ENCODE results near the gene MALRD1.
A peak's percentile ranks its signal among the peaks of the same experiment; 100 is the strongest.

The MALRD1 gene

GRCh38 chr10:19578571-19578970 lies 530.0 kb downstream of the MALRD1 start:
- DNase-seq (ENCODE audit: low spot score), result no peak

- DNase-seq (ENCODE audit: low spot score), result no peak
Measured at GRCh38 chr10:19579761-19580545, 531.4 kb downstream of the MALRD1 start.

GRCh38 chr10:19580691-19581090 lies 532.1 kb downstream of the MALRD1 start:
- DNase-seq (ENCODE audit: low spot score), result no peak

DNA sequence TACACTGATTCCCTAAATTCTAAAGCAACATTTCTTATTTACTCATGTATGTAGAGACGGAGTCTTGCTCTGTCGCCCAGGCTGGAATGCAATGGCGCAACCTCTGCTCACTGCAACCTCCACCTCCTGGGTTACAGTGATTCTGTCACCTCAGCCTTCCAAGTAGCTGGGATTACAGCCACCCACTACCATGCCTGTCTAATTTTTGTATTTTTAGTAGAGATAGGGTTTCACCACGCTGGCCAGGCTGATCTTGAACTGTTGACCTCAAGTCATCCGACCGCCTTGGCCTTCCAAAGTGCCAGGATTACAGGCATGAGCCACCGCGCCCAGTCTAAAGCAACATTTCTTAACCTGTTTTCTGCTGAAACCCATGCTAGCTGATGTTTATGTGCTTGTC lies 540.0 kb downstream of the MALRD1 start:
- no peak for DNase-seq (ENCODE audit: low spot score)

DNA sequence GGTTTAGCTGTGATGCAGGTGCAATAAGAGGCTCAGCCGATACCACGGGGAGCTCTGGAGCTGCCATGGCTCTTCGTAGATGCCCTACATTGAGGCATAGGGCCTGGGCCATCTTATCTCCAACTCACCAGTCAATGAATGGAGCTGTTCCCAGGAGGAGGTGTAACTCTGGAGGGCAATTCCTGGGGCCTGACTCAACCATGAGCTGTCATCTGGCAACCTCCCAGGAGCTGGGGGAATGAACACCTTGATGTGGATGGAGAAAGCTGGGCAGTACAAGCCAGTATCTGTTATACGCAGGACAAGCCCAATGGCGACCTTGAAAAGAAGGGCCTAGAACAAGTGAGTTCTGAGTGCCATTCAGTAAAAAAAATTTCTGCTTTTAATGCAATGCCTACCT lies 543.7 kb downstream of the MALRD1 start:
- no peak for DNase-seq (ENCODE audit: low spot score)

- no peak for DNase-seq (ENCODE audit: low spot score)
Measured at GRCh38 chr10:19595212-19595845, 546.7 kb downstream of the MALRD1 start.

- DNase-seq (ENCODE audit: low spot score), result no peak
Measured at GRCh38 chr10:19605806-19606205, 557.2 kb downstream of the MALRD1 start.

DNA sequence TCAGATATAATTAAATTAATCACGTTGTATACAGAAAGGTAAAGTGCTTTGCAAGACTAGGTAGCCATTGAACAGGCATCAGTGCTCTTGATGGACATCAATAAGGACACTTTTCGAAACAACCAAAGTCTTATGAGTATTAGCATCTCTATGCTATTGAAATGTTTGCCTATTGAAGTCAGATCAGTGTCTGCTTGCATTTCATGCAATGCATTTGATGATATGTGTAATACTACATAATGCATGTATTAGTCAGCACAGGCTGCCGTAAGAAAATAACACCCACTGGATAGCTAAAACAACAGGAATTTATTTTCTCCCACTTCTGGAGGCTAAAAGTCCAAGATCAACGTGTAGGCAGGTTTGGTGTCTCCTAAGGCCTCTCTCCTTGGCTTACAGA lies 558.4 kb downstream of the MALRD1 start:
- no peak for DNase-seq (ENCODE audit: low spot score)

DNA sequence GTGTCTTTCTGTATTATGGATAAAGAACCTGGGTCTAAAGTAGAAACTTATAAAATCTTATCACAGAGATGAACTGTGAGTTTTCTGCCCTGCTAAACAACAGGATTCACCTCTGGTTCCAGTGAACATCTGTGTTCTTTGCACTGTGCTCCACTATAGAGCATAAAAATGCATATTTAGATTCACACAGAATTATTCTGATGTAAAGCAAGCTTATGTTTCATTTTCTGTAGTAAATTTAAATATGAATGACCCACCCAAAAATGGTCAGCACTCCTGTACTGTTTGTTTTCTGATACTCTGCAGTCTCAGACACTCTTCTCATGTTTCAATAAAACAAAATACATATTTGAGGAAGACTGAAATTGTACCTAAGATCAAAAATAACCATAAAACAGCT lies 563.2 kb downstream of the MALRD1 start:
- DNase-seq (ENCODE audit: low spot score), result no peak

DNA sequence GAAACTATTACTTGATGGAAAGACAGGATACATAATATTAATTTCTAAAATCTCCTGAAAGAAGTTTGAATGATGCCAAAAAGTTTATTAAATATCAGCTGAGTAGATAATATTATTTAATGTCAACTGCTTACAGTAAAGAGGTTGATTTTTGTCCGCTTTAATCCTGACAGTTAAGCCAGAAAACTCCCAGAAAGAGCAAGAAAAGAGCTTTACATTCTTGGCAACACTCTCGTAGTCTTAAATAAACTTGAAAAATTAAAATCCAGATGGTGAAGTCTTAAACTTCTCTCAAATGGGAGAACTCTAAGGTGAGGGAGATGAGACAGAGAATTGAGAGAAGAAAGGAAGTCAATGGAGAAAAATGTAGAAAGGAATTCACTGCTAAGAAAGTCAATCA lies 568.4 kb downstream of the MALRD1 start:
- no peak for DNase-seq (ENCODE audit: low spot score)

- no peak for DNase-seq (ENCODE audit: low spot score)
Measured at GRCh38 chr10:19620811-19621210, 572.2 kb downstream of the MALRD1 start.

GRCh38 chr10:19623321-19623720 lies 574.7 kb downstream of the MALRD1 start:
- no peak for DNase-seq (ENCODE audit: low spot score)

DNA sequence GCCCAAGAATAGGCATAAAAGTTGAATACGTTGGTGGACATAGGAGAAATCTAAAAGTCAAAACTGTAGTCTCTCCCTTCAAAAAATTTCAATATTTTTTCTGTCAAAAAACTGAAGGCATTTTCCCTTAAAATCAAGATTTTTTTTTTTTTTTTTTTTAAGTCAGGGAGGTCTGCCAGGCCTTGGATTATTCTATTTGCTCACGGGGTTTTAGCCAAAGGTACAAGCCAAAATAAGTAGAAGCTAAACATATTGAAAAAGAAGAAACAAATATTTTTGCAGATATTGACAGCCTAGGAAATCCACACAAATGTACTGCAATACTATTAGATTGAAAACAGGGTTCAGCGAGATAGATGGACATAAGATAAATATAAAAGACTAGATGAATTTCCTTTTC lies 577.6 kb downstream of the MALRD1 start:
- no peak for DNase-seq (ENCODE audit: low spot score)

- DNase-seq (ENCODE audit: low spot score), result peak; percentile 15
Measured at GRCh38 chr10:19628767-19629560, 580.4 kb downstream of the MALRD1 start.

DNA sequence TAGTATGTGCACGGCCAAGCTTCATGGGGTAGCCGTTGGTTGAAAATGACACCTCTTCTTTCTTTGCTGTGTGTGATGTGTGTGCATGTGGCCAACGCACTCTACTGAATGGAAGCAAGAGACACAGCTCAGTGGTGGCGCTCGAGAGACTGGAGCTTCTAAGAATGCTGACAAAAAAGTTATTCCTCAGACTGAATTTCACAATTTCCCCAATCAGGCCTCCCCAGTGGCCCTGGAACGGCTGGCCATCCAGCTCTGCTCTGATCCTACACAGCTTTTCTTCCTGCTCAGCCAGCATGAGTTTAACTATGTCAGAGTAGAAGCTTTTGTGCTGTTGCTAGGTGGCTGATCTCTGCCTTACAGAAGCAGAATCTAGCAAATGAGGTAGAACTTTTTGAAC lies 581.0 kb downstream of the MALRD1 start:
- DNase-seq (ENCODE audit: low spot score), result peak; percentile 12

GRCh38 chr10:19634163-19634562 lies 585.6 kb downstream of the MALRD1 start:
- DNase-seq (ENCODE audit: low spot score), result no peak

GRCh38 chr10:19638182-19638895 lies 589.7 kb downstream of the MALRD1 start:
- DNase-seq (ENCODE audit: low spot score), result no peak

DNA sequence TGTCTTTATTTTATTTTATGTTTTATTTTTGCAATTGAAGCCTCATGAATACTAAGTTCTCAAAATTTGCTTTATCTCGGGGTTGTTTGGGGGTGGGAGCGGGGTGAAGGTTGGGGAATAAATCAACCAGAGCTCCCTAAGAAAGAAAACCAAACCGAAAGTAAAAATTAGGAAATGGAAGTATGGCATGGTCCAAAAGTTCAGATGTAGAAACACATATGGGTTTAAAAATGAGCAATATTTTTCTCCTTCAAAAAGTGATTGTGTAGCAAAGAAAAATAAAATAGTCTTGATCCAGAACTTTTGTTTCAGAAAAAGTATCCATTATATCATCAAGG lies 590.3 kb downstream of the MALRD1 start:
- no peak for DNase-seq (ENCODE audit: low spot score)

DNA sequence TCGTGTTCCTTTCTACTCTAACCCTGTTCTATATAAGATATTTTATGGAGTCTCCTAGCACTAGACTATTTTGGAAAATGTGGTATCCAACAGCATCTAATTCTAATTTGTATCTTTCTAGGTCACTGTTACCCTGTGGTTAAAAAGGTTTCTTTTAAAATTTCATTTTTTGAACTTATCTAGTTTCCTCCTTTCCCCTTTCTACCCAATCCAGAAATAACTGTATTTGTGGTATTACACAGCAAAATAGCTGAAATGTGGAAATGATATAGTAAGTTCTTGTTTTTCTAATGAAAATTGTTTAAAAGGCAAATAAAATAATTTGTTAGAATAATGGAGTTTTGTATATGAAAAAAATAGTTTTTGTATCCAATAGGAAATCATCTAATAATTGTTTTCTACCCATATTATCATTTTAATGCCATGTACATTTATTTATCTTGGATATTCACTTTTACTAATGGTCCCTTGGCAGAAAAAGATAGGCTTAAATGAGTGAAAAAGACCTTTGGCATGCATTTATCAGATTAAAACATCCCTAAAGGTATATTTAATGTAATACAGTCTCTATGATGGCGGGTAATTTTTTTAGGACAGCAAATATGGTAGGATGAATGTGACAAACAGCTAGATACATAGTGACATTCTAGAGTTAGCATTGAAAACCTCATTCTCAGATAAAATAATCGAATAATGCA lies 592.1 kb downstream of the MALRD1 start:
- no peak for DNase-seq (ENCODE audit: low spot score)

GRCh38 chr10:19651549-19651948 lies 602.9 kb downstream of the MALRD1 start:
- DNase-seq (ENCODE audit: low spot score), result no peak

DNA sequence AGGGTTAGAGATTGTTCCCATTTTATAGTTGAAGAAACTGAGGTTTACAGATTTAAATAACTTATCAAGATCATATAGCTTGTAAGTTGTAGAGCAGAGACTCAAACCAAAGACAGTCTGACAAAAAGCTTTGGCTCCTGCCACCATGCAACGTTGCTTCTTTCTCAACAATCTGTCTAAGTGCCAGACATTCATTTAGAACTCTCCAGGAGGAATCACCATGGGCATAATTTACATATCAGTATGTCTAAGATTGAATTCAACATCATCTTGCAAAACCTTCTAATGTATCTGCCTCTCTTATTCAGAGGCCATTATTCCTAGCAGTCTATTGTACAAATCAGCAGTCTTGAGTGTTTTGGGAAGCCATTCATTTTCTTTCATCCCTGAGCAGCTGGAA lies 604.1 kb downstream of the MALRD1 start:
- no peak for DNase-seq (ENCODE audit: low spot score)

DNA sequence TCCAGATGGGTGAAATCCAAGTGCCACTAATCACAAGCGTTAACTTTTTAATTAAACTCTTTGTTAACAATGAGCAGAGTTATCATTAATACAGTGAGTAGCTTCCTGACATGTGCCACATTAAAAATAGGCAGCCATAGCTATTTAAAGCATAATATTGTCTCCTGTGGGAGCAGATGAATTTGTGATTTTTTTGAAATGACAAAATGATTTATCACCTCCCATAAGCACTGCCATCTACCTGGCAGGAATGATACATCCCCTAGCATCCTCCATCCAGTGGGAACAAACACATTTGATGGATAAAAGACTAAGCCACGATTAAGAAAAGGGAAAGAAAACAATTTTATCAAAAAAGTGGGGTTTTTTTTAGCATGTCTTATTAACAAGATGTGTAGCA lies 605.3 kb downstream of the MALRD1 start:
- DNase-seq (ENCODE audit: low spot score), result no peak
